NCI-H2196 treated with DMSO at 0.1 percent for 48 hours (cell line): ENCODE results near the gene OBSCN.

Source experiments
- DNase-seq: peaks from one replicate; lab custom pipeline; 2025; ENCODE audit not compliant: unreplicated experiment; lab: John Stamatoyannopoulos, UW

Gene OBSCN

DNA sequence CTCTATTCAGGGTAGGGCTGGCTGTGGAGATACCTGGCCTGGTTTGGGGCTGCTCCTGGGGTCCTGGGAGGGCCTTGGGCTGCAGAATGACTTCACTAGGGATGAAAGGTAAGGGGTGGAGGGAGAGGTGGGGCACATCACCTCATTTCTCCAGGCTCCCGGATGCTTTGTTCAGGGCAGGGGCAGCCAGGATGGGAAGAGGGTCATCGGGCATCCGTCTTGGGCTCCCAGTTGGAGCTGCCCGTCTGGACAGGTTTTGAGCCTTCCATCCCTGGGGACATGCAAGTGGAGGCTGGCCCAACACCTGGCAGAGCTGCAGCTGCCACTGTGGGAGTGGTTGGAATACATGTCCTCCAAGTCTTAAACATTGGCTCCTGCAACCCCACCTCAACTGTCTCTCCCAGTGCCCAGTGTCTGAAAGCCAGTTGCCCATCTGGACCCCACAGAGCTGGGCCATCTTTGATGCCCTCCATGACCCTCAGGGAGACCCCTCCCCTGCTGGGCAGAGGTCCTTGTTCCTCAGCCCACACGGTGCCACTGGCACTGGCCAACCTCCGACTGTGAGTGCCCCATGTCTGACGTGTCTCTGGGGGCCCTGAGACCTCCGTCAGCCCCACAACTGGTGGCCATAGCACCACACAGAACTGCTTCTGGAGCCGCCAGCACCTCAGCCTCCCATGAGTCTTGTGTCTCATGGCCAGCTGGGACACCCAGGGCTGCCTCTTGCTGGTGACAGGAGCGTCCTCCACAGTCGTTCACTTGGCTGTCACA, 145.9 kb downstream of the OBSCN start:
- DNase-seq: no peak

- DNase-seq: no peak
Observed at GRCh38 chr1:228354390-228355320, 146.8 kb downstream of the OBSCN start.

DNA sequence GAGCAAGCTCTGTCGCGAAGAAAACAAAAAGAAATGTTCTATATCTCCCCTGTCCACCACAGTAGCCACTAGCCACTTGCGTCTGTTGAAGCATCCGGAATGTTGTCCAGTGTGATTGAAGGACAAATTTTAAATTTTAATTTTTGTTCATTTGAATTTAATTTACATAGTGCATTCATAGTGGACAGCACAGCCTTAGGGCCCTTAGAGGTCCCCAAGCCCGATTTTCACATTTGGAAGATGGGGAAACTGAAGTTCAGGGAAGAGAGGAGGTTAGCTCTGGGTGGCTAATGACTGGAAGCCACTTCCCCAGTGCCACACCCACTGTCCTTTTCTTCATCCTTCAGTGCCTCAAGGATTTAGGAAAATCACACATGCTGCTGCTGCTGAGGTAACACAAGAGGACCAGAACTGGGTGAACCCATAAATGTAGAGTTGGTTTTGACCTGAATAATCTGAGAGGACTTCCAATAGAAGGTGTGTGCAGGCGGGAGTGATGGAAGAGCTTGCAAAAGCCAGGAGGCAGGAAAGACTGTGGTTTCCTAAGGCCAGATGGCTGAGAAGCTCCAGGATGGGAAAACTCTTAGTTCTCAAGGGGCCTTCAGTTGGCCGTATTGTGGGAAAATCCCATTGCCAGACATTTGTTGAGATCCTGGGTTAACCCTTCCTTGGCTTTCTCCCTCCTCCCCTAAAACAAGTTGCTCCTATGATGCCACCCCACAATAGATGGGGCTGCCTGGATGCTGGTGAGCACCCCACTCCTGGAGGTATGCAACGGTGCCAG, 149.2 kb downstream of the OBSCN start:
- DNase-seq: no peak

DNA sequence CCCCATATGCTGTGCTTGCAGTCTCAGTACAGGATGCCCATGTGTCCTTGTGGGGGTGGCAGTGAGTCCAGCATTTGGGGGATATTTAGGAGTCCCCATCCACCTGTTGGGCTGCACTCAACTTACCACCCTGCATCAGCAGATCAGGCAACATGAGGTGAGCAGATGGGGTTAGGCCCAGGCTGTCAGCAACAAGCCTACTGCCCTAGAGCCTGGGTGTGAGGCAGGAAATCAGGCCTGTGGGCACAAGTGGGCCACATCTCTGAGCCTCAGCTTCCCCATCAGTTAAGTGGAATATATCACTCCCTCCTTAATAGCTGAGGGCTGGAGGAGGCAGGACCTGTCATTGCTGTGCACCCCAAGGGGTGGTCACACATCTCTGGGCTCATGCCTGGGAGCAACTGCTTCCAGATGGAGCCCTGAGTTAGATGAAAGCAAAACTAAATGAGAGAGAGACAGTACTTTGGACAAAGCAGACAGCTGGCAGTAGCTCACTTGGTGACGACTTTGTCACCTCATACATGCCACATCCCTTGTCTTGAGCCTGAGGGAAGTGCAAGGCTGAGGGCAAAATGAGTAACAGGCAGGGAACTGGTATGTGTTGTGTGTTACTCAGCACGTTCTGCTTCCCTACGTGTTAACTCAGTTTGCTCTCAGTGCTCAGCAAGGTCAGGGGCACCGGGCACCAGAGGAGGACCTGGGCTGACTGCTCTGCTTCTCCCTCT, 150.4 kb downstream of the OBSCN start:
- DNase-seq: no peak

DNA sequence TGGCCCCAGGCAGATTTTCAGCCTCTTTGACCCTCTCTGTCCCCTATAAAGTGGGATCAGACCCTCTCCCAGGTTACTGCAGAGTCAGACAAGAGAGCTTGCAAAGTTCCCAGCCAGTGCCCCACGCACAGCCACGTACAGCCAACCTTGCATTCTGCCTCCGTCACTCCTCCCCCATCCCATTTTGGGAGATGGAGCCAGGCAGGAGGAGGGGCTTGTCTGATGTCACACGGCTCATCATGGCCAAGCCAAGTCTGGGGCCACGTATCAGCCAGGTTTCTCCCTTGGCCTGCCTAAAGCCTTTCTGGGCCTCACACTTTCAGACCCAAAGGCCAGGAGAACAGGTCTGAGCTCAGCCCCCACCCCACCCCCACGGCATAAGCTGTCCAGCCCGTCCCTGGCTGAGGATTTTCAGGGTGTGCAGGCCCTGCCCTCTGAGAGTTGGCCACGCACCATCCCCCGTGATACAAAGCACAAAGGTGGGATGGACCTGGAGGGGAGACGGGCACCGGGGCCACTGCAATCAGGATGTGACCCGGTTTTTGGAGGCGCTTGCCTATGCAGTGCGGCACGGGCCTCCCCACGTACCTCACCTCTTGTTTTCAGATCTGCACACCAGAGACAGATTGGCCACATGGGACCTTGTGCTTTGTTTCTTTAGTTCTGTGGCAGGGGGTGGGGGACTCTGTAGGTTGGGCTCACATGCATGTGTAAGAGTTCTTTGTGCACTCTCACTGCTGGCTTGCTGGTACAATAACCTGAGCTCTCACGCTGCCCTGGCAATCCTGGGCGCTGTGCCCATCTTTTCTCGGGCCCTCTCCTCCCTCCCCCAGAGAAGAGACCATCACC, 151.1 kb downstream of the OBSCN start:
- DNase-seq: no peak

DNA sequence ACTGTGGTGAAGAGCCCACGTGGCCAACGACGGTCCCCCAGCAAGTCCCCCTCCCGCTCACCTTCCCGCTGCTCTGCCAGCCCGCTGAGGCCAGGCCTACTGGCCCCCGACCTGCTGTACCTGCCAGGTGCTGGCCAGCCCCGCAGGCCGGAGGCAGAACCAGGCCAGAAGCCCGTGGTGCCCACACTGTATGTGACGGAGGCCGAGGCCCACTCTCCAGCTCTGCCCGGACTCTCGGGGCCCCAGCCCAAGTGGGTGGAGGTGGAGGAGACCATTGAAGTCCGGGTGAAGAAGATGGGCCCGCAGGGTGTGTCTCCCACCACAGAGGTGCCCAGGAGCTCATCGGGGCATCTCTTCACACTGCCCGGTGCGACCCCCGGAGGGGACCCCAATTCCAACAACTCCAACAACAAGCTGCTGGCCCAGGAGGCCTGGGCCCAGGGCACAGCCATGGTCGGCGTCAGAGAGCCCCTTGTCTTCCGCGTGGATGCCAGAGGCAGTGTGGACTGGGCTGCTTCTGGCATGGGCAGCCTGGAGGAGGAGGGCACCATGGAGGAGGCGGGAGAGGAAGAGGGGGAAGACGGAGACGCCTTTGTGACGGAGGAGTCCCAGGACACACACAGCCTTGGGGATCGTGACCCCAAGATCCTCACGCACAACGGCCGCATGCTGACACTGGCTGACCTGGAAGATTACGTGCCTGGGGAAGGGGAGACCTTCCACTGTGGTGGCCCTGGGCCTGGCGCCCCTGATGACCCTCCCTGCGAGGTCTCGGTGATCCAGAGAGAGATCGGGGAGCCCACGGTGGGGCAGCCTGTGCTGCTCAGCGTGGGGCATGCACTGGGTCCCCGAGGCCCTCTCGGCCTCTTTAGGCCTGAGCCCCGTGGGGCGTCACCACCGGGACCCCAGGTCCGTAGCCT, 152.0 kb downstream of the OBSCN start:
- no peak for DNase-seq

DNA sequence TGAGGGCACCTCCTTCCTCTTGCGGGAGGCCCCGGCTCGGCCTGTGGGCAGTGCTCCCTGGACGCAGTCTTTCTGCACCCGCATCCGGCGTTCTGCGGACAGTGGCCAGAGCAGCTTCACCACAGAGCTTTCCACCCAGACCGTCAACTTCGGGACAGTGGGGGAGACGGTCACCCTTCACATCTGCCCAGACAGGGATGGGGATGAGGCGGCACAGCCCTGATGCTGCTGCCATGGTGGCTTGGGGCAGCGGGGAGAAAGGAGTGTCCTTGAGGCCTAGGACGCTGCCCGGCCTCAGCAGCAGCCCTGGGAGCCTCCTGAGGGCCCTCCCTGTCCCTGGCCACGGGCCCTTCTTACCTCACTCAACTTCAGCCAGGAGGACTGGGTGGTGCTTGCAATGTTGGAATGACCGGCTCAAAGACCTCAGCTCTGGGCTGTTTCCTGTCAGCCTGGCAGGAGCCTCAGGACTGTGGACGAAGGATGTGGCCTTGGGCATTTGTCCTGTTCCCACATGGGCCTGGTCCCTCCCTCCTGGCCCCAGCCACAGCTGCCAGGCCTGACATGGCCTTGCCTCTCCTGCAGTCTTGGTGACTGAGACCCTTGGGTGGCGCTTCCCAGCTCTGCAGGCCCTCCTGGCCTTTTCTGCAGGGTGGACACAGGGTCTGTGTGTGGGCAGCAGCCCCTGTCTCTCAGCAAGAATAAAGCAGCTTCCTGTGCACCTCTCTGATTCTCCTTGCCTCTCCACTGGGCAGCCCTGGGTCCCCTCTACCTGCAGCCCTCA, 152.9 kb downstream of the OBSCN start:
- DNase-seq: no peak

- DNase-seq: no peak
Observed at GRCh38 chr1:228361314-228362140, 153.7 kb downstream of the OBSCN start.

GRCh38 chr1:228362141-228362883, 154.5 kb downstream of the OBSCN start:
- DNase-seq: no peak

DNA sequence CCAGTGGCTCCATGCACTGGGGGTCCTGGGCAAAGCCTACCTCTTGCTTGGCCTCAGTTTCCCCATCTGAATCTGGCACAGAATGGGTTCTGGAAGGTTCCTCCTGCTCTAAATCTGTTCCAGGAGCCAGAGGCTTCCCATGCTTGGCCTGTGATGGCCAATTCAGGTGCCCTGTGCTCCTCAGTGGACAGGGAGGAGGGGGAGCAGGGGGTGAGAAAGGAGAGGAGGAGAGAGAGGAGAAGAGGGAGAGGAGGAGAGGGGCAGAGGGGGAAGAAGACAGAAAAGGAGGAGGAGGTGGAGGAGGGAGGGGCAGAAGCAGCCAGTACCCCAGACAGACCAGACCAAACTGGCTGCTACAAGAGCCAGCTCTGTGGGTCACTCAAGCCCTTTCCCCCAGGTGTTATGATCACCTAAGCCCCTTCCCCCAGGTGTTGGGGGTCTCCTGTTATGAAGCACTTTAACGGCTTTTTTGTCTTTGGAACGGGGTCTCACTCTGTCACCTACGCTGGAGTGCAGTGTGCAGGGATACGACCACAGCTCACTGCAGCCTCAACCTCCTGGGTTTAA, 155.1 kb downstream of the OBSCN start:
- no peak for DNase-seq

- no peak for DNase-seq
Observed at GRCh38 chr1:228363686-228364067, 155.8 kb downstream of the OBSCN start.

GRCh38 chr1:228364068-228364705, 156.3 kb downstream of the OBSCN start:
- DNase-seq: no peak

DNA sequence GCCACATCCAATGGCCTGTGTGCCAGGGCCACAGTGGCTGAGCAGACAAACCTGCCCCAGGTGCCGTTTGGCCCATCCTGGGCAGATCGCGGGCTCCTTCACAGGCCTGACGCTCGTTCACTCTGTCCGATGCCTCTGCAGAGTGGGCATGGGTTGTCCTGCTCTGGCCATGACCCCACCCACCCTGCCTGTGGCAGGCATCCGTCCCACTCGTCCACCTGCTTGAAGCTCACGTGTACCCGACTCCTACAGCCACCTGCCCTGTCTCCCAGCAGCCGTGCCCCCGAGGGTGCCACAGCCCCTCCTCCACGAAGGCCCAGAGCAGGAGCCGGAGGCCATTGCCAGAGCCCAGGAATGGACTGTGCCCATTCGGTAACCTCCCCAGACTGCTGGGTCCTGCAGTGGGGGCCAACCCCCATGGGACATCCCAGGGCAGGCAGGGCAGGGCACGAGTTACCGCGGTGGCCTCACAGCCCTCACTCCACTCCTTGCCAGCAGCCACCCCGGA, 156.9 kb downstream of the OBSCN start:
- DNase-seq: no peak

- DNase-seq: no peak
Observed at GRCh38 chr1:228365271-228366061, 157.6 kb downstream of the OBSCN start.
